Ishikawa (cell line): ENCODE data around the gene RAB6C.

Source experiments
- CEBPB ChIP-seq: IDR thresholded peaks from 2 replicates; pipeline ENCODE4 v1.6.1; 2012
- CREB1 ChIP-seq: IDR thresholded peaks from 2 replicates; pipeline ENCODE4 v1.6.1; 2012; ENCODE audit warnings: low read depth
- EGR1 ChIP-seq: IDR thresholded peaks from 2 replicates; pipeline ENCODE4 v1.6.1; 2012
- EP300 ChIP-seq: IDR thresholded peaks from 2 replicates; pipeline ENCODE4 v1.6.1; 2012; ENCODE audit warnings: borderline replicate concordance
- MAX ChIP-seq: IDR thresholded peaks from 2 replicates; pipeline ENCODE4 v1.6.1; 2012
- RAD21 ChIP-seq: IDR thresholded peaks from 2 replicates; pipeline ENCODE4 v1.6.1; 2012; ENCODE audit warnings: low read depth
- REST ChIP-seq: IDR thresholded peaks from 2 replicates; pipeline ENCODE4 v1.6.1; 2012; ENCODE audit warnings: low read depth, mild to moderate bottlenecking
- TAF1 ChIP-seq: IDR thresholded peaks from 2 replicates; pipeline ENCODE4 v1.6.1; 2012; ENCODE audit warnings: low read depth, mild to moderate bottlenecking
- TCF12 ChIP-seq: IDR thresholded peaks from 2 replicates; pipeline ENCODE4 v1.6.1; 2012; ENCODE audit warnings: low read depth
- TEAD4 ChIP-seq: IDR thresholded peaks from 2 replicates; pipeline ENCODE4 v1.6.1; 2012
- USF1 ChIP-seq: IDR thresholded peaks from 2 replicates; pipeline ENCODE4 v1.6.1; 2012
- ZBTB7A ChIP-seq: IDR thresholded peaks from 2 replicates; pipeline ENCODE4 v1.6.1; 2012; ENCODE audit warnings: low read depth

- TF ChIP-seq EGR1 (no peak), REST (no peak), EP300 (no peak), CREB1 (no peak), RAD21 (no peak), USF1 (no peak), TEAD4 (no peak), TAF1 (no peak), ZBTB7A (no peak), TCF12 (no peak), MAX (no peak), CEBPB (no peak)
Observed at GRCh38 chr2:129934044-129934822, 45.2 kb upstream of the RAB6C start.
